Right lobe of liver (tissue), 4 donors: ENCODE results near the gene TMEM233.

Experiments
- POLR2A ChIP-seq: fragments of 450-650 bp; IDR thresholded peaks from one replicate; pipeline ENCODE4 v1.6.1; 2017; ENCODE audit warnings: antibody characterized with exemption, mild to moderate bottlenecking
- TF ChIP-seq, protein P1 (sequence below), 4 donors: fragments of 200-600 bp in 3 of 4; fragments of 450-650 bp in 1 of 4; IDR thresholded peaks; one replicate each; pipeline versions ENCODE4 v1.5.1 to v1.8.0; 2016 to 2022; ENCODE audit warnings: antibody characterized with exemption in 4 of 4, mild to moderate bottlenecking in 2 of 4
- donor health status: DM: no; HTN: no; CAD: no.
- donor health status: DM: no; HTN: no; CAD: no.
- donor health status: DM: no; HTN: yes; CAD: no.

DNA sequence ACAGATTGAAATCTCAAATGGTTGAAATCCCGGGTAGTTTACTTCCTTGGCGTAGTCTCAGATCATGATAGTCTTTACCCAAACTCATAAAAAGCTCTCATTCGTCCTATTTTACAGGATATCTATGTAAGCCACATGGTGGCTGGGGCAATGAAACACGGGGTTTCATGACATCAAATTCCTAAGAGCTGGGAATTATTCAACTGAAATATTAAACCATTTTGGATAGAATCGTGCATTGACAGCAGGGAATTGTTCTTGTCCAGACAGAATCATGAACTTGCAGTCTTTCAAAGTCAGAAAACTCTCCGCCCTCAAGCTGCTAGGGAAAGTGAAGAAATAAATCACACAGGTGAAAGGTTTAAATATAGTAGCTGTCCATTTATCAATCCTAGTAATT is 41.2 kb downstream of the TMEM233 start:
- TF ChIP-seq, protein P1, sequence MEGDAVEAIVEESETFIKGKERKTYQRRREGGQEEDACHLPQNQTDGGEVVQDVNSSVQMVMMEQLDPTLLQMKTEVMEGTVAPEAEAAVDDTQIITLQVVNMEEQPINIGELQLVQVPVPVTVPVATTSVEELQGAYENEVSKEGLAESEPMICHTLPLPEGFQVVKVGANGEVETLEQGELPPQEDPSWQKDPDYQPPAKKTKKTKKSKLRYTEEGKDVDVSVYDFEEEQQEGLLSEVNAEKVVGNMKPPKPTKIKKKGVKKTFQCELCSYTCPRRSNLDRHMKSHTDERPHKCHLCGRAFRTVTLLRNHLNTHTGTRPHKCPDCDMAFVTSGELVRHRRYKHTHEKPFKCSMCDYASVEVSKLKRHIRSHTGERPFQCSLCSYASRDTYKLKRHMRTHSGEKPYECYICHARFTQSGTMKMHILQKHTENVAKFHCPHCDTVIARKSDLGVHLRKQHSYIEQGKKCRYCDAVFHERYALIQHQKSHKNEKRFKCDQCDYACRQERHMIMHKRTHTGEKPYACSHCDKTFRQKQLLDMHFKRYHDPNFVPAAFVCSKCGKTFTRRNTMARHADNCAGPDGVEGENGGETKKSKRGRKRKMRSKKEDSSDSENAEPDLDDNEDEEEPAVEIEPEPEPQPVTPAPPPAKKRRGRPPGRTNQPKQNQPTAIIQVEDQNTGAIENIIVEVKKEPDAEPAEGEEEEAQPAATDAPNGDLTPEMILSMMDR (IDR thresholded peaks at IDR 0.05) = no peak
- no peak for TF ChIP-seq POLR2A
